Posterior vena cava (tissue), 2 donors: ENCODE data around the gene POLR2A. TPM values are rescaled to one million over a fixed set of nuclear protein-coding genes. Genes with fewer than 3 reads are reported as not detected.

Experiments
- DNase-seq: peaks from one replicate; pipeline ENCODE4 v3.0.0-alpha.2; 2020; ENCODE audit warnings: low spot score
- intact Hi-C, 2 donors: fragments of 100-400 bp; cut with DNase I; formaldehyde crosslinking; loops; one replicate each; pipeline versions ENCODE4 v1.14.1 to v1.14.2; 2022 to 2023
- total RNA-seq, 2 donors: library from RNA; stranded (reverse); fragmentation: NEBNext Ultra II Directional; extraction: Animal tissue kit (Norgen Biotek cat#: 25700); gene quantifications; one replicate each; pipeline ENCODE4 v1.2.1, GENCODE V29; 2021
- donor health status: DM: yes; HTN: yes; CAD: no.
- donor health status: DM: yes; HTN: yes; CAD: no.

POLR2A gene
- total RNA-seq, 2 donors from 2014 or later: 65.5 to 70.0 TPM

DNA sequence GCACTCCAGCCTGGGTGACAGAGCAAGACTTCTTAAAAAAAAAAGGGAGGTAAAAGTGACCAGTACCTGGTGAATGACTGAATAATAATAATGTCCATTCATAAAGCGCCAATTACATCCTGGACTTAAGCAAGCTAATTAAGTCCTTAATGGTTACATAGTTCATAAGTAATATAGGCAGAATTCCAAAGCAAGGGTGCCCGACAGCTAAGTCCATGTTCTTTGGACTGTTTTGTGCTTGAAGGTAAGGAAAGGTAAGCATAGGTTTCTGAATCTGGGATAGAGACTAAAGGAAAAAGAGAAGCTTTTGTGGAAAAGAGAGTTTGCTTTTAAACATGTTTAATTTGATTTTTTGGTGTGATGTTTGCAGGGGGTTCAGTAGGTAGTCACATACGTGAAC is 9.8 kb downstream of the POLR2A start:
- no peak for DNase-seq
- intact Hi-C loops: no loop called here

- intact Hi-C loops: loop anchor here in 1 of 2 donors (5.0 kb wide), 1 partner anchor 969 kb away; no protein-coding TSS in a partner anchor
These were observed 11.8 kb downstream of the POLR2A start for GRCh38 chr17:7495906-7496434.

DNA sequence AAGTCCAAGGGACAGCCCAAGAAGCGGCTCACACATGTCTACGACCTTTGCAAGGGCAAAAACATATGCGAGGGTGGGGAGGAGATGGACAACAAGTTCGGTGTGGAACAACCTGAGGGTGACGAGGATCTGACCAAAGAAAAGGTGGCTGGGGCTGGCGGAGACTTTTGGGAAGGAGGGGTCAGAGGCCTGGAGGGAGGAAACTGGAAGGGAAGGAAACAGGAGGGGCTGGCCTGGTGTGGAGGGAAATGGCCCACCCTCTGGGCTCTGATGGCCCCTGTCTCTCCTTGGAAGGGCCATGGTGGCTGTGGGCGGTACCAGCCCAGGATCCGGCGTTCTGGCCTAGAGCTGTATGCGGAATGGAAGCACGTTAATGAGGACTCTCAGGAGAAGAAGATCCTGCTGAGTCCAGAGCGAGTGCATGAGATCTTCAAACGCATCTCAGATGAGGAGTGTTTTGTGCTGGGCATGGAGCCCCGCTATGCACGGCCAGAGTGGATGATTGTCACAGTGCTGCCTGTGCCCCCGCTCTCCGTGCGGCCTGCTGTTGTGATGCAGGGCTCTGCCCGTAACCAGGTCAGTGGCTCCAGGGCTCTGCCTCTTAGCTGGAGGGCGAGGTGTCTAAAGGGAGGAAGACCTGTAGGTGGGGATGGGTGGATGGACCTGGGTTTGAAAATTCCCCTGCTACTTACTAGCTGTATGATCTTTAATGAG is 12.5 kb downstream of the POLR2A start:
- peak; percentile 80 for DNase-seq
- intact Hi-C loops: loop anchor here in 1 of 2 donors (5.0 kb wide), 1 partner anchor 969 kb away; no protein-coding TSS in a partner anchor

More at GRCh38 chr17:7495906-7496434, 11.8 kb downstream of the POLR2A start:
- no peak for DNase-seq

- peak; percentile 74 for DNase-seq
These were observed 13.1 kb downstream of the POLR2A start for GRCh38 chr17:7497228-7497627.

DNA sequence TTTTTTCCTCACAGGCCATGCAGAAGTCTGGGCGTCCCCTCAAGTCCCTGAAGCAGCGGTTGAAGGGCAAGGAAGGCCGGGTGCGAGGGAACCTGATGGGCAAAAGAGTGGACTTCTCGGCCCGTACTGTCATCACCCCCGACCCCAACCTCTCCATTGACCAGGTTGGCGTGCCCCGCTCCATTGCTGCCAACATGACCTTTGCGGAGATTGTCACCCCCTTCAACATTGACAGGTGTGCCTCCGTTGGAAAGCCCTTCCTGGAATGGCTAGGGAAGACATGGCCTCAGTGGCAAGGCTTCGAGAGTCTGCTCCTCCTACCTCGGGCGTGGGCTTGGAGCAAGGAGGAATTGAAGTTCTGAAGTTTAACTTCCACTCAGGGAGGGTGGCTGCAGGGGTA is 13.5 kb downstream of the POLR2A start:
- DNase-seq: peak; percentile 30
- intact Hi-C loops: loop anchor here in 1 of 2 donors (5.0 kb wide), 1 partner anchor 970 kb away; no protein-coding TSS in a partner anchor

More at GRCh38 chr17:7497228-7497627, 13.1 kb downstream of the POLR2A start:
- intact Hi-C loops: loop anchor here in 1 of 2 donors (5.0 kb wide), 1 partner anchor 970 kb away; no protein-coding TSS in a partner anchor

DNA sequence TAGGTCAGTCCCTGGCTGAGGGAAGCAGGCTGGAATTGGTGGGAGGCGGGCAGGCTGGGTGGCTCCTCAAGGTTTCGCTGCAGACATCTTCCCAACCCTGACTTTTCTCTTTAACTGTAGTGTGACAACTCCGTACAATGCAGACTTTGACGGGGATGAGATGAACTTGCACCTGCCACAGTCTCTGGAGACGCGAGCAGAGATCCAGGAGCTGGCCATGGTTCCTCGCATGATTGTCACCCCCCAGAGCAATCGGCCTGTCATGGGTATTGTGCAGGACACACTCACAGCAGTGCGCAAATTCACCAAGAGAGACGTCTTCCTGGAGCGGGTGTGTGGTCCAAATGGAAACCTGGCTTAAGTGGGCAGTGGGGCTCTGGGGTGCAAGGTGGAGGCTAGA is 15.0 kb downstream of the POLR2A start:
- peak; percentile 44 for DNase-seq
- intact Hi-C loops: loop anchor here in 1 of 2 donors (5.0 kb wide), 1 partner anchor 972 kb away; no protein-coding TSS in a partner anchor

- DNase-seq: peak; percentile 69
- intact Hi-C loops: loop anchor here in 1 of 2 donors (5.0 kb wide), 1 partner anchor 41 kb away; no protein-coding TSS in a partner anchor
These were observed 17.6 kb downstream of the POLR2A start for GRCh38 chr17:7501729-7502128.

GRCh38 chr17:7502171-7502847 is 18.1 kb downstream of the POLR2A start:
- DNase-seq: no peak
- intact Hi-C loops: loop anchor here in 1 of 2 donors (5.0 kb wide), 1 partner anchor 40 kb away; no protein-coding TSS in a partner anchor

- DNase-seq: no peak
- intact Hi-C loops: loop anchor here in 1 of 2 donors (5.0 kb wide), 1 partner anchor 39 kb away; no protein-coding TSS in a partner anchor
These were observed 18.8 kb downstream of the POLR2A start for GRCh38 chr17:7502987-7503386.

DNA sequence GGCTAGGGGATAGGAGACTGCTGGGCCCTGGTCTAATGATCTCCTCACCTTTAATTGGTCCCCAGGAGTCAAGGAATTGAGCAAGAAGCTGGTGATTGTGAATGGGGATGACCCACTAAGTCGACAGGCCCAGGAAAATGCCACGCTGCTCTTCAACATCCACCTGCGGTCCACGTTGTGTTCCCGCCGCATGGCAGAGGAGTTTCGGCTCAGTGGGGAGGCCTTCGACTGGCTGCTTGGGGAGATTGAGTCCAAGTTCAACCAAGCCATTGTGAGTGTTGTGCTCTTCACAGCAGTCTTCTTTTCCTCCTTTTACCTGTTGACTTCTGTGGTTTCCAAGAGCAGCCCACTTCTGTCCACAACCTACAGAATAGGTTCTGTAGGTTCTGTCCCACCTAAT is 19.4 kb downstream of the POLR2A start:
- intact Hi-C loops: loop anchor here in 1 of 2 donors (5.0 kb wide), 1 partner anchor 39 kb away; no protein-coding TSS in a partner anchor
- no peak for DNase-seq

DNA sequence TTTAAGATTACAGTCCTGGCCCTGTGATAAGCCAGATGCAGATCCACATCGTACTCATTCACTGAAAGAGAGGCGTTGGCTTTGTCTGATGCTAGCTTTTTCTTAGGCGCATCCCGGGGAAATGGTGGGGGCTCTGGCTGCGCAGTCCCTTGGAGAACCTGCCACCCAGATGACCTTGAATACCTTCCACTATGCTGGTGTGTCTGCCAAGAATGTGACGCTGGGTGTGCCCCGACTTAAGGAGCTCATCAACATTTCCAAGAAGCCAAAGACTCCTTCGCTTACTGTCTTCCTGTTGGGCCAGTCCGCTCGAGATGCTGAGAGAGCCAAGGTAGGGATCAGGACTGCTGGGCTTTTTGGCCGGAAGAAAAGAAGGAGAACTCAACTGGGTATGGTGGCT is 24.0 kb downstream of the POLR2A start:
- intact Hi-C loops: loop anchor here in 1 of 2 donors (1.0 kb wide), 1 partner anchor 186 kb away; no protein-coding TSS in a partner anchor
- DNase-seq: no peak

DNA sequence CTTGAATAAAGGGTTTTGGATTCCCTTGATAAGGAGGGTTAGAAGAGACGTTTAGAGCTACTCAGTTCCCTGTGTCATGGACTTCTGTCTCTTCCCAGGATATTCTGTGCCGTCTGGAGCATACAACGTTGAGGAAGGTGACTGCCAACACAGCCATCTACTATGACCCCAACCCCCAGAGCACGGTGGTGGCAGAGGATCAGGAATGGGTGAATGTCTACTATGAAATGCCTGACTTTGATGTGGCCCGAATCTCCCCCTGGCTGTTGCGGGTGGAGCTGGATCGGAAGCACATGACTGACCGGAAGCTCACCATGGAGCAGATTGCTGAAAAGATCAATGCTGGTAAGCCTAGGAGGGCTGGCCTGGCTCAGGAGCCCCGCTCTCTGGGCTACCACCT is 24.7 kb downstream of the POLR2A start:
- no peak for DNase-seq
- intact Hi-C loops: loop anchor here in 1 of 2 donors (1.0 kb wide), 1 partner anchor 187 kb away; no protein-coding TSS in a partner anchor

- DNase-seq: no peak
- intact Hi-C loops: loop anchor here in 1 of 2 donors (5.0 to 10.0 kb wide), 2 partner anchors 65 to 153 kb away; partner anchors contain the start of genes CHRNB1 and TMEM95
These were observed 25.8 kb downstream of the POLR2A start for GRCh38 chr17:7509937-7510336.

- no peak for DNase-seq
- intact Hi-C loops: loop anchor here in 1 of 2 donors (5.0 to 10.0 kb wide), 2 partner anchors 66 to 154 kb away; partner anchors contain the start of genes CHRNB1 and TMEM95
These were observed 26.9 kb downstream of the POLR2A start for GRCh38 chr17:7511108-7511507.

DNA sequence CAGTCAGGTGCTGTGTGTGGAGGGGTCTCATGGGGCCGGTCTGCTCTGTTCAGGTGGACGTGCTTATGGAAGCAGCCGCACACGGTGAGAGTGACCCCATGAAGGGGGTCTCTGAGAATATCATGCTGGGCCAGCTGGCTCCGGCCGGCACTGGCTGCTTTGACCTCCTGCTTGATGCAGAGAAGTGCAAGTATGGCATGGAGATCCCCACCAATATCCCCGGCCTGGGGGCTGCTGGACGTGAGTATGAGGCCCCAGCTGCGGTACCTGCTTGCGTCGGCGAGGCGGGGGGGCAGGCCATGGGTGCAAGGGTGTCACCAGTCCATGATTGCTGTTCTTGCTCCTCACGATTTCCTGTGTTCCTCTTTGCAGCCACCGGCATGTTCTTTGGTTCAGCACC is 27.9 kb downstream of the POLR2A start:
- DNase-seq: no peak
- intact Hi-C loops: loop anchor here in 1 of 2 donors (5.0 to 10.0 kb wide), 2 partner anchors 67 to 155 kb away; partner anchors contain the start of genes CHRNB1 and TMEM95

GRCh38 chr17:7512824-7513540 is 28.8 kb downstream of the POLR2A start:
- intact Hi-C loops: loop anchor here in 1 of 2 donors (5.0 to 10.0 kb wide), 2 partner anchors 68 to 156 kb away; partner anchors contain the start of genes CHRNB1 and TMEM95
- no peak for DNase-seq

DNA sequence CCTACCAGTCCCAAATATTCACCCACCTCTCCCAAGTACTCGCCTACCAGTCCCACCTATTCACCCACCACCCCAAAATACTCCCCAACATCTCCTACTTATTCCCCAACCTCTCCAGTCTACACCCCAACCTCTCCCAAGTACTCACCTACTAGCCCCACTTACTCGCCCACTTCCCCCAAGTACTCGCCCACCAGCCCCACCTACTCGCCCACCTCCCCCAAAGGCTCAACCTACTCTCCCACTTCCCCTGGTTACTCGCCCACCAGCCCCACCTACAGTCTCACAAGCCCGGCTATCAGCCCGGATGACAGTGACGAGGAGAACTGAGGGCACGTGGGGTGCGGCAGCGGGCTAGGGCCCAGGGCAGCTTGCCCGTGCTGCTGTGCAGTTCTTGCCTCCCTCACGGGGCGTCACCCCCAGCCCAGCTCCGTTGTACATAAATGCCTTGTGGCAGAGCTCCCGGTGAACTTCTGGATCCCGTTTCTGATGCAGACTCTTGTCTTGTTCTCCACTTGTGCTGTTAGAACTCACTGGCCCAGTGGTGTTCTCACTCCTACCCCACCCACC is 29.8 kb downstream of the POLR2A start:
- intact Hi-C loops: loop anchor here in 1 of 2 donors (2.0 to 10.0 kb wide), 3 partner anchors 47 to 157 kb away; partner anchors contain the start of genes CHRNB1, SENP3 and TMEM95
- DNase-seq: no peak
